Common myeloid progenitor, CD34-positive (primary cell): ENCODE results near the gene MTOR.
"Not testable (repeated sequence)": the region's sequence is repeated elsewhere in the genome, so short reads cannot be mapped to it uniquely, and the experiment has no call there.

ENCODE experiments used
- CTCF ChIA-PET: fragments of 350-600 bp; sonication (Branson Sonifier 250); formaldehyde crosslinking; loops from one replicate; lab custom pipeline; 2021; ENCODE audit warnings: antibody characterized with exemption; lab: Charles Lee
- POLR2A ChIA-PET: fragments of 350-600 bp; sonication (Branson Sonifier 250); formaldehyde crosslinking; loops from one replicate; lab custom pipeline; 2021; ENCODE audit warnings: antibody characterized with exemption; lab: Charles Lee
- DNase-seq, 3 donors: peaks; one replicate each; pipeline versions ENCODE4 v3.0.0 to v3.0.0-alpha.2; 2013
- H3K27ac ChIP-seq, 2 experiments: 1 replicate in 1 of 2; 2 replicates in 1 of 2; pipeline ENCODE4 v1.7.0; 2013; ENCODE audit warnings: inconsistent platforms in 2 of 2, low read length in 2 of 2, mild to moderate bottlenecking in 2 of 2, low read depth in 1 of 2, moderate library complexity in 1 of 2; ENCODE audit not compliant: severe bottlenecking in 2 of 2, insufficient read depth in 1 of 2, poor library complexity in 1 of 2
- H3K27me3 ChIP-seq, 5 experiments: replicated peaks in 2 of 5; 1 replicate in 3 of 5; 2 replicates in 2 of 5; pipeline versions ENCODE4 v1.6.1 to v1.7.0; 2013; ENCODE audit warnings: low read length in 4 of 5, mild to moderate bottlenecking in 2 of 5, moderate library complexity in 2 of 5, inconsistent platforms in 1 of 5; ENCODE audit not compliant: insufficient read depth in 5 of 5, control insufficient read depth in 4 of 5
- H3K36me3 ChIP-seq, 4 experiments: 1 replicate in 2 of 4; 2 replicates in 2 of 4; pipeline versions ENCODE4 v1.6.1 to v1.7.0; 2013; ENCODE audit warnings: low read length in 3 of 4, control low read depth in 1 of 4, mild to moderate bottlenecking in 1 of 4; ENCODE audit not compliant: control insufficient read depth in 4 of 4, insufficient read depth in 4 of 4
- H3K4me1 ChIP-seq, 4 experiments: 1 replicate in 3 of 4; 2 replicates in 1 of 4; pipeline versions ENCODE4 v1.6.1 to v1.7.1; 2013; ENCODE audit warnings: low read length in 3 of 4, mild to moderate bottlenecking in 3 of 4, control low read depth in 1 of 4, inconsistent platforms in 1 of 4, moderate library complexity in 1 of 4; ENCODE audit not compliant: control insufficient read depth in 4 of 4, insufficient read depth in 4 of 4; ENCODE audit errors: control extremely low read depth in 1 of 4
- H3K4me3 ChIP-seq, 7 experiments: 1 replicate in 4 of 7; 2 replicates in 3 of 7; pipeline versions ENCODE4 v1.5.1 to v1.7.0; 2013; ENCODE audit warnings: mild to moderate bottlenecking in 7 of 7, low read length in 6 of 7, moderate library complexity in 6 of 7, inconsistent platforms in 2 of 7, low read depth in 2 of 7, control low read depth in 1 of 7; ENCODE audit not compliant: insufficient read depth in 4 of 7, control insufficient read depth in 1 of 7; ENCODE audit errors: extremely low read depth in 1 of 7
- H3K9me3 ChIP-seq, 5 experiments: 1 replicate in 4 of 5; 2 replicates in 1 of 5; pipeline versions ENCODE4 v1.6.1 to v1.7.1; 2013; ENCODE audit warnings: low read length in 4 of 5, mild to moderate bottlenecking in 2 of 5, inconsistent platforms in 1 of 5, low read depth in 1 of 5, moderate library complexity in 1 of 5; ENCODE audit not compliant: control insufficient read depth in 4 of 5, insufficient read depth in 2 of 5; ENCODE audit errors: control extremely low read depth in 1 of 5
- WGBS: methylation state at CpG from one replicate; pipeline ENCODE4 v1.1.5; 2013; ENCODE audit not compliant: insufficient coverage; 5-methylcytosine and 5-hydroxymethylcytosine counted together

MTOR gene

GRCh38 chr1:11067716-11068599 lies 194.4 kb downstream of the MTOR start:
- DNase-seq = peak in 1 of 3 donors; percentile 14

GRCh38 chr1:11065796-11066195 lies 196.6 kb downstream of the MTOR start:
- no peak for DNase-seq
- Histone ChIP-seq H3K9me3 (peaks cover 0 to 4% (median 0%) of the 10 kb centered on the region in 5 experiments), H3K4me3 (no peak overlapping the region), H3K4me1 (peaks cover 2 to 23% (median 7%) of the 10 kb centered on the region in 4 experiments), H3K36me3 (peaks cover 9 to 68% (median 40%) of the 10 kb centered on the region in 4 experiments), H3K27me3 (no peaks in the 10 kb centered on the region), H3K27ac (no peak overlapping the region)
- ChIA-PET CTCF (interaction anchor here (1.3 kb wide), 1 partner anchor 28 kb away, joined by 5 read pairs; no protein-coding TSS in a partner anchor), POLR2A (no interaction called here)
- WGBS = no CpG with 5 or more reads among the region's 1 CpG

More at GRCh38 chr1:11067716-11068599, 194.4 kb downstream of the MTOR start:
- H3K4me1 ChIP-seq = peaks cover 0 to 17% (median 3%) of the 10 kb centered on the region in 4 experiments
- H3K36me3 ChIP-seq = peaks cover 19 to 86% (median 57%) of the 10 kb centered on the region in 4 experiments
- peaks cover 0 to 4% (median 0%) of the 10 kb centered on the region in 5 experiments for H3K9me3 ChIP-seq
- no peak overlapping the region for H3K4me3 ChIP-seq
- ChIA-PET CTCF (no interaction called here), POLR2A (no interaction called here)
- WGBS = 96% methylated on average over 18 of the region's 18 CpGs
- H3K27me3 ChIP-seq = no peaks in the 10 kb centered on the region
- H3K27ac ChIP-seq = no peak overlapping the region

- WGBS = 100% methylated on average over 1 of the region's 3 CpGs
- H3K9me3 ChIP-seq = peaks cover 0 to 4% (median 0%) of the 10 kb centered on the region in 5 experiments
These were observed 197.4 kb downstream of the MTOR start for GRCh38 chr1:11064942-11065341.

GRCh38 chr1:11063937-11064537 lies 198.3 kb downstream of the MTOR start:
- DNase-seq = peak in 2 of 3 donors; percentile 26 to 28
- WGBS = 95% methylated on average over 18 of the region's 18 CpGs
- POLR2A ChIA-PET, H3K9me3 ChIP-seq, H3K4me3 ChIP-seq, H3K27ac ChIP-seq, H3K27me3 ChIP-seq: not testable (repeated sequence)
- peaks cover 7 to 53% (median 28%) of the 10 kb centered on the region in 4 experiments for H3K36me3 ChIP-seq
- CTCF ChIA-PET = interaction anchor here (3.5 kb wide), 1 partner anchor 26 kb away, joined by 17 read pairs; no protein-coding TSS in a partner anchor
- peaks cover 6 to 20% (median 13%) of the 10 kb centered on the region in 4 experiments for H3K4me1 ChIP-seq

More at GRCh38 chr1:11064942-11065341, 197.4 kb downstream of the MTOR start:
- peaks cover 6 to 27% (median 11%) of the 10 kb centered on the region in 4 experiments for H3K4me1 ChIP-seq
- peaks cover 9 to 62% (median 33%) of the 10 kb centered on the region in 4 experiments for H3K36me3 ChIP-seq
- ChIA-PET POLR2A (no interaction called here), CTCF (interaction anchor here (1.3 kb wide), 1 partner anchor 27 kb away, joined by 5 read pairs; no protein-coding TSS in a partner anchor)
- no peak for DNase-seq
- H3K4me3 ChIP-seq = no peak overlapping the region
- H3K27ac ChIP-seq = no peak overlapping the region
- H3K27me3 ChIP-seq = no peaks in the 10 kb centered on the region

GRCh38 chr1:11062965-11063401 lies 199.4 kb downstream of the MTOR start:
- H3K4me3 ChIP-seq = no peak overlapping the region
- WGBS = 31% methylated on average over 2 of the region's 3 CpGs
- ChIA-PET CTCF (interaction anchor here (3.5 kb wide), 1 partner anchor 25 kb away, joined by 17 read pairs; no protein-coding TSS in a partner anchor), POLR2A (no interaction called here)
- no peaks in the 10 kb centered on the region for H3K27me3 ChIP-seq
- peaks cover 0 to 4% (median 0%) of the 10 kb centered on the region in 5 experiments for H3K9me3 ChIP-seq
- DNase-seq = peak in 1 of 3 donors; percentile 39
- H3K27ac ChIP-seq = no peak overlapping the region
- peaks cover 6 to 26% (median 19%) of the 10 kb centered on the region in 4 experiments for H3K4me1 ChIP-seq
- peaks cover 7 to 44% (median 20%) of the 10 kb centered on the region in 4 experiments for H3K36me3 ChIP-seq

GRCh38 chr1:11061652-11062365 lies 200.5 kb downstream of the MTOR start:
- Histone ChIP-seq H3K4me1 (peaks cover 6 to 27% (median 19%) of the 10 kb centered on the region in 4 experiments), H3K27ac (no peak overlapping the region), H3K27me3 (no peaks in the 10 kb centered on the region), H3K9me3 (peaks cover 0 to 4% (median 0%) of the 10 kb centered on the region in 5 experiments), H3K36me3 (peaks cover 7 to 46% (median 21%) of the 10 kb centered on the region in 4 experiments), H3K4me3 (no peak overlapping the region)
- POLR2A ChIA-PET = interaction anchor here (0.6 kb wide), 1 partner anchor 10 kb away, joined by 3 read pairs; no protein-coding TSS in a partner anchor
- CTCF ChIA-PET = interaction anchor here (0.6 to 3.5 kb wide), 3 partner anchors 24 to 632 kb away, joined by 3 to 17 read pairs (median 3); partner anchors contain the start of gene CENPS
- 100% methylated on average over 2 of the region's 5 CpGs for WGBS
- peak in 1 of 3 donors; percentile 13 for DNase-seq
